ENCODE data around the gene PCDHGA10.
A peak's percentile ranks its signal among the peaks of the same experiment; 100 is the strongest.
"Not testable (repeated sequence)": the region's sequence is repeated elsewhere in the genome, so short reads cannot be mapped to it uniquely, and the experiment has no call there.

PCDHGA10 gene

GRCh38 chr5:141412854-141413539 lies at the start of gene PCDHGA10:
Gene PCDHGA10 (plus strand): TSS chr5:141412987. CDS start chr5:141413176, 189 bp downstream.
- peak; percentile 56 for DNase-seq

GRCh38 chr5:141363952-141364660 lies 48.7 kb upstream of the PCDHGA10 start, which contains the start of gene PCDHGA5:
Gene PCDHGA5 (plus strand): TSS chr5:141364162. CDS start chr5:141364331, 169 bp downstream.
- no peak for DNase-seq

- no peak for DNase-seq
Observed at GRCh38 chr5:141366016-141366896, 46.5 kb upstream of the PCDHGA10 start.

- DNase-seq: peak; percentile 56
Observed at GRCh38 chr5:141369994-141370848, 42.6 kb upstream of the PCDHGA10 start, which contains the start of gene PCDHGB3. Gene PCDHGB3 (plus strand): TSS chr5:141370242. CDS start chr5:141370395, 153 bp downstream.

- no peak for DNase-seq
Observed at GRCh38 chr5:141371572-141372475, 41.0 kb upstream of the PCDHGA10 start.

GRCh38 chr5:141373673-141374317 lies 39.0 kb upstream of the PCDHGA10 start, which contains the start of gene PCDHGA6:
Gene PCDHGA6 (plus strand): TSS chr5:141373891. CDS start chr5:141374084, 193 bp downstream.
- DNase-seq: no peak

- no peak for DNase-seq
Observed at GRCh38 chr5:141374627-141375026, 38.2 kb upstream of the PCDHGA10 start.

- not testable (repeated sequence) for DNase-seq
Observed at GRCh38 chr5:141375444-141376155, 37.2 kb upstream of the PCDHGA10 start.

GRCh38 chr5:141382469-141383294 lies 30.1 kb upstream of the PCDHGA10 start, which contains the start of gene PCDHGA7:
Gene PCDHGA7 (plus strand): TSS chr5:141382742. CDS start chr5:141382900, 158 bp downstream.
- no peak for DNase-seq

GRCh38 chr5:141383345-141383744 lies 29.4 kb upstream of the PCDHGA10 start:
- no peak for DNase-seq

GRCh38 chr5:141384471-141385267 lies 28.1 kb upstream of the PCDHGA10 start:
- no peak for DNase-seq

GRCh38 chr5:141387557-141388311 lies 25.1 kb upstream of the PCDHGA10 start, which contains the start of gene PCDHGB4:
Gene PCDHGB4 (plus strand): TSS chr5:141387698. CDS start chr5:141387885, 187 bp downstream.
- not testable (repeated sequence) for DNase-seq

- DNase-seq: no peak
Observed at GRCh38 chr5:141388661-141389060, 24.1 kb upstream of the PCDHGA10 start.

- DNase-seq: no peak
Observed at GRCh38 chr5:141389153-141390042, 23.4 kb upstream of the PCDHGA10 start.

GRCh38 chr5:141392429-141393198 lies 20.2 kb upstream of the PCDHGA10 start, which contains the start of gene PCDHGA8:
Gene PCDHGA8 (plus strand): TSS chr5:141392633. CDS start chr5:141392814, 181 bp downstream.
- no peak for DNase-seq

Data from NCI-H226 (cell line).